GM18519 (cell line): ENCODE results near the gene NBAS.
"Not testable (repeated sequence)": the region's sequence is repeated elsewhere in the genome, so short reads cannot be mapped to it uniquely, and the experiment has no call there.

Experiments
- ATAC-seq: cut with Tn5 transposase; IDR thresholded peaks from one replicate; pipeline ENCODE4 v1.9.1; 2021; ENCODE audit warnings: mild to moderate bottlenecking, moderate library complexity; ENCODE audit not compliant: unreplicated experiment, low FRiP score

Gene NBAS

DNA sequence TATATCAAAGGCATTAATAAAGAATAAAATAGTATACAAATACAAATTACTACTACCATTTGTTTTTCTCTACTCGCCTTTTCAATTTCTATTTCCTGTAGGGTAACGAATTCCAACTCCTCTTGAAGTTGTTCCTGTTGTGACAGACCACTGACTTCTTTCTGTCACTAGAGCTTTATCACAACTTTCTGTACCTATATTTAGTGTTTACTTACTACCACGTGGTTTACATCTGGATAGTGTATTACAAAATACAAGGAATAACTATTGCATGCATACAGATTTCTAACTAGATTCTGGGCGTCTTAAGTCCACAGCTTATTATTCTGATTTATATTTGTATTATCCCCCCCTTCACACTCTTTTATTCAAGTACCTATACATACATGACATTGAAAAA is 22.3 kb downstream of the NBAS start:
- ATAC-seq = no peak

DNA sequence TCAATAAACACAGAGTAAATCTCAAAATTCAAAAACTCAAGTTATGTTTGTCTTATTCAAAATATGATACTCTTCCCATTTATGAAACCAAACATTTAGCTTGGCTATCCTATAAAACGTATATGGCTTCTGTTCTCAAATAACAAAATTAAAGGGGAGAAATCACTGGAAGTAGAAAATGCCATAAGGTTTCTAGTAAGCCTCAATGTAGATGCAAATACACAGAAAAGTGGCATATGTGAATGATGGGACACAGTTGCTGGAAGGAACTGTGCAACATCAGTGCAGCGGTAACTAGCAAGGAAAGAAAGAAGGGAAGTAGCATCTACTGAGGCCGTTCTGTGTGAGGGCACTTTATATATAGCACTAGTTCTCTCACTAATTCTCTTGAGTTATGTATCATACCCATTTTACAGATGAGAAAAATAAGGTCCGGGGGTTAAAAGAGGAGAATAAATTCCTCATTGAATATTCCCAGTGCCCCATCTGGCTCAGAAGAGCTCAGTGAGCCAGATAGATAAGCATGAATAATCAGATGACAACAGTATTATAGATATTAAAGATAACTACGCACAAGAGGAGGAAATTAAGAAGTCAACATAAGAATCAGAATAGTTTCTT is 27.2 kb downstream of the NBAS start:
- no peak for ATAC-seq

DNA sequence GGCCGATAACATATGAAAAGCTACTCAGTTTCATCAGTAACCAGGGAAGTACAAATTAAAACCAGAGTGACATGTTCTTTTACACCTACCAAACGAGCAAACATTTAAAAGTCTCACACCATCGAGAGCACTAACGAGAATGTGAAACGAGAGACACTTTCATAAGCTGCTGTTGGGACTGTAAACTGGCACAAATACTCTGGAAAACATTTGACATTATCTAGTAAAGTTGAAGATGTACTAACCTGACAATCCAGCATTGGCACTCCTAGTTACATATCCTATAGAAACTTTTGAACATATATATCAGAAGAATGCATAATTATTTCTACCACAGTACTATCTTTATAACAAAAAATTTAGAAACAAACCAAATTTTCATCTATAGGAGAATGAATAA is 28.1 kb downstream of the NBAS start:
- no peak for ATAC-seq

DNA sequence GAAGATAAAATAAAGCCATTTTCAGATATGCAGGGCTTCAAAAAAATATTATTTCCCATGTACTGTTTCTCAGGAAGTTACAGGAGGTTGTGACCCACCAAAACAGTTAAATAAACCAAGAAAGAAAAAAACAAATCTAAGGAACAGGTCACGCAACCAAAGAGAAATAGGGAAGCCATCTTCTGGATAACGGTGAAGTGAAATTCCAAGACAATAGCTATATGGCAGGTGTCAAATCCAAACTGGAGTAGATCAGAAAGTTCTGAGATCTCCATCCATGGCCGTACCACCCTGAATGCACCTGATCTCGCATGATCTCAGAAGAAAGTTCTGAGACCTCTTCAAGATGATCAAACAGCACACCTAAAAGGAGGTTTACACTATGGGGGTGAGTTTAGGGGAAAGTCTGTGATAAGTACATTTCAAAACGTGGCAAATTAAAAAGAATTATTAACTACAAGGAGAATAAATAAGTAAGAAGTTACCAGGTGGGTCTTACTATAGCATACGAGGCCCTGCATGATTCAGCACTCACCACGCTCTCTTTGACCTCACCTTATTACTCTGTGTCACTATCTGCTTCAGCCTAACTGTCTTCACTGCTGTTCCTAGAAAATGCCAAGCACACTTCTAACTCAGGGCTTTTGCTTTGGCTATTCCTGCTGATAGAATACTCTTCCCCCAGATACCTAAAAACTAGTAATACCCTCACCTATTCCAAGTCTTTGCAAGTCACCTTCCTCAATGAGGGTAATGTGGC is 29.9 kb downstream of the NBAS start:
- ATAC-seq = no peak

DNA sequence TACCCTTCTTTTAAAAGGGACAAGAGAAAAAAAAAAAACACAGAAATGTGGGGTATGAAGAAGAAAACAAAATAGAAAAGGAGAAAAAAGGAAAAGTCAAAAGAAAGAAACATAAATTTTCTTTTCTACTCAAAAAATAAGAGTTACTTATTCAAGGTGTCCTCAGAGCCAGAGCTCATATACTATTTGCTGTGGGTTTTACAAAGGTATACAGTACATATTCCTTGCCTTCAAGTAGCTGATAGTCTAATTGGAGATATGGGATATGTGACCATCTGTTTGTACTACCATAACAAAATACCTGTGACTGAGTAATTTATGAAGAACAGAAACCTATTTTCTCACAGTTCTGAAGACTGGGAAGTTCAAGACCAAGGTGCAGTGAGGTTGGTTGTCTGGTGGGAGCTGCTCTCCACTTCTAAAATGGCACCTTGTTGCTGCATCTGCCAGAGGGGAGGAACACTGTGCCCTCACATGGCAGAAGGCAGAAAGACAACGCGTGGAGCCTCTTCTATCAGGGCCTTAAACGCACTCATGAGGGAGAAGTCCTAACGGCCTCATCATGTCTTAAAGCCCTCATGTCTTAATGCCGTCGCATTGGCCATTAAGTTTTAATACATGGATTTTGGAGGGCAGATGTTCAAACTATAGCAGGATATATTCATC is 33.9 kb downstream of the NBAS start:
- no peak for ATAC-seq

DNA sequence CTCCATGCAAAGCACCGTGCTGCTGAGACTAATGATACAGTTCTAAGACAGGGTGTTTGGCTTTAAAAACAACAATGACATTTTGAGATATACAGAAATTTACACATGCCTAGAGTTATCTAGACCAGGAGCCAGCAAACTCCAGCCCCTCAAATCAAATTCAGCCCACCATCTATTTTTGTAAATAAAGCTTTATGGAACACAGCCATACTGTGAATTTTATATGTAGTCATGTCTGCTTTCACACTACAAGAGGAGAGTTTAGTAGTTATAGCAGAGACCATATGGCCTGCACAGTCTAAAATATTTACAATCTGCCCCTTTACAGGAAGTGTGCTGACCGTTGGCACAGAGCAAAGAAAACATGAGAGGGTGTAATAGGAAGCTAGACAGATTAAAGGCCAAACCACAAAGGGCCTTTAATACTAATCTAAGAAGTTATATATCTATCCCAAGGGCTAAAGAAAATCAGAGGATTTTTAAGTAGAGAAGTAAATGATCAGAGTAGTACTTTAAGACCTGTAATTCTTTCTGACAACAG is 39.4 kb downstream of the NBAS start:
- ATAC-seq = no peak

DNA sequence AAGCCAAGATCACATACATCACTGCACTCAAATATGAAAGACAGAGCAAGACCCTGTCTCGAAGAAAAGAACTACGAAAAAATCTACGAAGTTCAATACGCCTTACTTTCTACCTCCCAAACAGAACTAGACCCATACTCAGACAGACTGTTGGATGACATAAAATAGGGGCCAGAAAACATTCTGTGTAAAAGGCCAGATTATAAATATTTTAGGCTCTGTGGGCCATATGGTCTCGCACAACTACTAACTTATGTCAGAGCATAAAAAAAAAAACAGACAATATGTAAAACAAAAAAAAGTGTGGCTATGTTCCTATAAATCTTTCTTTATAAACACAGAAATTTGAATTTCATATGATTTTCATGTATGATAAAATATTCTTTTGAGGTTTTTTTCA is 40.8 kb downstream of the NBAS start:
- no peak for ATAC-seq

DNA sequence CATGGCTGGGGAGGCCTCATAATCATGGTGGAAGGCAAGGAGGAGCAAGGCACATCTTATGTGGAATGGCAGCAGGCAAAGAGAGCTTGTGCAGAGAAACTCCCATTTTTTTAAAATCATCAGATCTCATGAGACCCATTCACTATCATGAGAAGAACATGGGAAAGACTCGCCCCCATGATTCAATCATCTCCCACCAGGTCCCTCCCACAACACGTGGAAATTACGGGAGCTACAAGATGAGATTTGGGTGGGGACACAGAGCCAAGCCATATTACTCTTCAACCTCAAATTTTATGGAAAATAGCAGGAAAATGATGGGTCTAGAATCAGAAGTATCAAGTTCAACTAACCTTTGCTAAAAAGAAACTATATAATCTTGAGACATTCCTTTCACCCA is 42.4 kb downstream of the NBAS start:
- not testable (repeated sequence) for ATAC-seq

DNA sequence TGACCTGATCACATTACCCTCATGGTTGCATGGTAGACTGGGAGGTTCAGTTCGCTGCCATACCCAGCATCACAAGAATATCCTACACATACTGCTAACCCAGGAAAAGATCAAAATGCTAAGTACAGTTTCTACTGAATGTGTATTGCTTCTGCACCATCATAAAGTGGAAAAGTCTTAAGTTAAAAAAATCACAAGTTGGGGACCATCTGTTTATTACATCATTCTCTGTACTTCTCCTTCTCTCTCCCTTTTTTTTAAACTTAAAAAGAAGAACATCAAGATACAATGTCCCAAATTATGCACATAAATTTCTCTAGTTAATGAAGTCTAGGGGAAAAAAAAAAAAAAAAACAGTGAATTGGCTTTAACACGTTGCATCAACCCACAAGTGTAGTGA is 43.3 kb downstream of the NBAS start:
- no peak for ATAC-seq

DNA sequence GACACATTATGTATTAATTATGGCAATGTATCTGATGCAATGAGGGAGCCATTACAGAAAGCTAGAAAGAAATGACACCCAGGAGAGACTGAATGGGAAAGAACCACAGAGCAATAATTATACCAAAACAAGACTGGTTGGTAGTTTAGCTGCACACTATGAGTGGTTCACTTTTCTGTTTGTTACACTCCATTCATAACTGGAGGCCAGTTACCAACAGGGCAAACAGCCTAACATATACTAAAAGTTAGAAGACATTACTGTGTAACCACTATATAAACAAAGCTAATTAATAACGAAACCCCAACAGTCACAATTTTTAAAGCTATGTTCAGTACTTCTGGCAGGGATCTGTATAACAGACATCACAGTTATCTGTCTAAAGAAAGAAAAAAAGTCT is 49.4 kb downstream of the NBAS start:
- no peak for ATAC-seq

DNA sequence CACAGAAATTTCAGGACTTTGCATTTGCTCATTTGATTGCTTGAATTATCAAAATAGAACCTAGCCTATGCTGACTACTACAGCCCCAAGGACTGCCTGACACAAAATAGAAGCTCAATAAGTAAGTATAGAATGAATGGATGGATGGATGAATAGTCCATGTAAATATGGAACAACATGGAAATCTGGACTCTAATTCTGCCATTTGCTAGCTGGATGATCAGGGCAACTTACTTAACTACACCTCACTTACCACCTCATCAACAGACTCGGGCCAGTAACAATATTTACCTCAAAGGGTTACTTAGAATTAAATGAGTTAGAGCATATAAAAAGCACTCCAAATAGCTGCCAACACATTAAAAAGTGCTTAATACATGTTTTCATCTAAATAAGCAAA is 50.6 kb downstream of the NBAS start:
- ATAC-seq = no peak

DNA sequence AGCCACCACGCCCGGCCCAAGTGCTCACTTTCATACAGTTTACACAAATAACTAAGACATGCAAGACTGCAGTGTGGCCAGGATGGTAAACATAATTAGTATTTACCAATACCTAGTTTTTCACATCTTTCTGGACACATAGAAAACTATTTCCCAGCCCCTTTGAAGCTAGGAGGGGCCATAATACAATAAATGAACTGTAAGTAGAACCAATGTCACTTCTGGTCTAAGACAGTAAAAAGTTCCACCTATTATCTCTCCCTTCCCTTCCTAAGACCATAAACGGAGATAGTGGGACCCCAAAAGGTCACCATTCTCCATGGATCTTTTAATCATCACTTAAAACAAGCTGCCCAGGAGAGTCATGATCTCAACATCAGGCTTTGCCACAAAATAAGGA is 51.0 kb downstream of the NBAS start:
- no peak for ATAC-seq

DNA sequence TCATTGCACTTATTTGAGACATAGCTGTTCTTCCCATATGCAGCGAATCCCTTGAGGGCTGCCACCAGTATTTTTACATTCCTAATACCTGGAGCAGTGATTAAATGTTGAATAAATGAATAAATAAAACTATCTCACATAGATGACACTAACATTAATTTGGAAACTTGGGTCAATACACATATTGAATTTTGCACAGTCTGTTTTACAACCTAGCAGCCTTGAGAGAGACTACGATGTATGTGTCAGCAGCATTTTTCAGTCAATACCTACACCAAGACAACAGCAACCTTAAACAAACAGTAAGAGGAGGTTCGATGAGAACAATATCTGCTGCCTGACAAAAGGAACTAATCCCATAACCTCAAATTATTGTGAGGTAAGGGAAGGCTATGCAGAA is 53.4 kb downstream of the NBAS start:
- ATAC-seq = no peak

DNA sequence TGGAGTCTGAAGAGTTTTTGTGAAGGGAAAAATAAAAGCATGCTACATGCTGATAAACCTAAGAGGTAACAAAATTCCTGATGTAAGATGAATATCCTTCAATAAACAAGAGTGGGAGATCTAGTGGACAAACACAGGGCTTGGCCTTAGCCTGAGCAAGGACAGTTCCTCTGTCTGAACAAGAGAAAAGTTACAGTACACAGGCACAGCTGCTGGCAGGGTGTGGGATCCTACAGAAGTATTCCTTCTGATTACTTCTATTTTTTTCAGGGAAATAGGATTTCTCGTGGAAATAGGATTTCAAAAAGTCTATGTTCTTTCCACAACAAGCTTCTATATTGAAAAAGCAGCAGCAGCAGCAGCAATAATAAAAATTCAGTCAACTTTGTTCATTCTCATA is 54.1 kb downstream of the NBAS start:
- no peak for ATAC-seq

DNA sequence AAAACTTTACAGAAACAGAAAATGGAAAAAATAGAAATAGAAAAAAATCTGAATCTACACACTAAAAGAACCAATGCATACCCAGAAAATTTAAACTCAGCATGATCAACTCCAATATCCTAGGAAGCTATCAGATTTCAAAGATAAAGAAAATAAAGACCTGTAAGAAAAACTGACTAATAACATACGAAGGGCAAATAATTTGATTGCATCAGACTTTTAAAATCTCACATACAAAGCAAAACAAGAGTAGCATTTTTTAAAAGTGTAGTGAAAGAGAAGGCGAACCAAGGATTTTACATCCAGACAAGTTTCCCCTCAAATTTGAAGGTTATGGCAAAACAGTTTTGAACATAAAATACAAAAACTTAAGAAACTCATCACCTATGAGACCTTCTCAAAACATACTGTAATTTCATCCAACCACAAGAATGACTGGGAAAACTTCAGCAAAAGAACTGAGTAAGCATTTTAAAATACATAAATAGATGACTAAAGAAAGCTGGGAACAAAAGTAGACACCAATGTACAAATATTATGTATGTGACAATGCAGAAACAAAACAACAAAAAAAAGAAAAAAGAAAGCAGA is 54.8 kb downstream of the NBAS start:
- ATAC-seq = no peak

DNA sequence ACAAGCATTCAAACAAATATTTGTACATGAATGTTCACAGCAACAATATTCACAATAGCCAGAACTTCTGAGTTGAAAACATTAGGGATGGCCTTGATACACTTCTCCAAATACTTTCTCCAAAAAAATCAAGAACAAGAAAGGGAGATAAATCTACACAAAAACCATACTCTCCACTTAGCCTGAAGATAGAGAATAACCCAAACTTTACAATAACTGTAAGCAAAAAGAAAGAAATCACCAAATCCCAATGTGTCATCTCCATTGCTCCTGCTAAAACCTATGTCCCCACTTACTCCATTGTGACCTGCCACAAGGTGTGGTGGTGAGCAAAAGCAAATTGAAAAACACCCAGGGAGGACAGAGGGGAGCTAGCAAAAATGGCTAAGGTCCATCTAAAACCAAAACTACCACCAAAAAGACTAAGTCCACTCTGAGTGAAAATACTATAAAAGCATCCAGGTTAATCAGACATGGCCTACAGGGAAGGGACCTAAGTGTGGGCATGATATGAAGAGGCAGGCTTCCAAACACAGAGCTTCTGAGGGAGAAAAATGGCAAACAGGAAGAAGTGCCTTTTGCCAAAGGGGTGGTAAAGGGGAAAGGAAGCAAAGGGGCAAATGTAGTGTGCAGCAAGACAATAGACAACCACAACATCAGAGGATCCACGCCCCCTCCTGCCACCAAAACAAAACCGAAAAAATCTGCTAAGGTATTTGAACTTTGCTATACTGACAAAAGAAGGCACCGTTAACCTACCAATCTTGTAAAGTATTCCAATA is 56.1 kb downstream of the NBAS start:
- no peak for ATAC-seq

DNA sequence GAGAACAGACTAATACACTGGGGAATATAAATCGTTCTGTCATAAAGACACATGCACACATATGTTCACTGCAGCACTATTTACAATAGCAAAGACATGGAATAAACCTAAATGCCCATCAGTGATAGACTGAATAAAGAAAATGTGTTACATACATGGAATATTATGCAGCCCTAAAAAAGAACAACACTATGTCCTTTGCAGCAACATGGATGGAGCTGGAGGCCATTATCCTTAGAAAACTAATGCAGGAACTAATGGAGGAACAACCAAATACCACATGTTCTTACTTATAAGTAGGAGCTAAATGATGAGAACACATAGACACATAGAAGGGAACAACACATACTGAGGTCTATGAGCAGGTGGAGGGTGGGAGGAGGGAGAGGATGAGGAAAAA is 61.9 kb downstream of the NBAS start:
- not testable (repeated sequence) for ATAC-seq

DNA sequence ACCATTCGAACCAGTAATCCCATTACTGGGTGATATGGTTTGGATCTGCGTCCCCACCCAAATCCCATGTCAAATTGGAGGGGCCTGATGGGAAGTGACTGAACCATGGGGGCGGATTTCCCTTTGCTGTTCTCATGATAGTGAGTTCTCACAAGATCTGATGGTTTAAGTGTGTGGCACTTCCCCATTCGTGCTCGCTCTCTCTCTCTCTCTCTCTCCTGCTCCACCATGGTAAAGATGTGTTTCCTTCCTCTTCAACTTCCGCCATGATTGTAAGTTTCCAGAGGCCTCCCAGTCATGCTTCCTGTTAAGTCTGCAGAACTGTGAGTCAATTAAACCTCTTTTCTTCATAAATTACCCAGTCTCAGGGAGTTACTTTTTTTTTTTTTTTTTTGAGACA is 62.6 kb downstream of the NBAS start:
- no peak for ATAC-seq

DNA sequence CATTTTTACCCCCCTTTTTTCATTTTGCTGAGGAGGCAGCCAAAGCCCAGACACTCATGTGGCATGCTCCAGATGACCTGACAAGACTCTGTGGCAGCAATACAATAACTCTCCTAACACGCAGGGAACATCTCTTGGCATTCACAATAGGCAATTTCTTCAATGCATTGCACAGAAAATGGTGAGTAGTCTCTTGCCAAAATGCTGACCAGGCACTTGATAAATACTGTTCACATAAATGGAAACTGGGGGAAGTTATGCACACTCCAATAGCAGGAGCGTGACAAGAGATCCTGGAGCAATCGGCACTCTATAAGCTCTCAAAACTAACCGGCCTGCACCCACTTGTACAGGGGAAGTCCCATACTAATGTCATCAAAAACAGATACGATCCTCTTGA is 66.3 kb downstream of the NBAS start:
- no peak for ATAC-seq

DNA sequence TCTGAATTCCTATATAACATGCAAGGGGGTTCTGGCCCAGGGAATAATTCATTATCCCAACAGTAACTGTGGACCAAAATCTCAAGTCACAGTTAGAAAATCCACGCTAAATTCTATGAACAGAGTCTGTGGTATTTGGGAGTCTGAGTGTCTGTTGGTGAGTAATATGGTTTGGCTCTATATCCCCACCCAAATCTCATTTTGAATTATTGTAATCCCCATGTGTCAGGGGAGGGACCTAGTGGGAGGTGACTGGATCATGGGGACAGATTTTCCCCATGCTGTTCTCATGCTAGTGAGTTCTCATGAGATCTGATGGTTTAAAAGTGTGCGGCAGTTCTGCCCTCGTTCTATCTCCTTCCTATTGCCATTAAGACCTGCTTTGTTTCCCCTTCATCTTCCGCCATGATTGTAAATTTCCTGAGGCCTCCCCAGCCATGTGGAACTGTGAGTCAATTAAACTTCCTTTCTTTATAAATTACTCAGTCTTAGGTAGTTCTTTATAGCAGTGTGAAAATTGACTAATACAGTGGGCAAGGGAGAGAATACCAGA is 68.3 kb downstream of the NBAS start:
- no peak for ATAC-seq
